HCT116 (cell line): ENCODE measurements around the gene MBD3L3.

Experiments used
- JUND ChIP-seq: IDR thresholded peaks from 2 replicates; pipeline ENCODE4 v1.6.1; 2012
- TCF7L2 ChIP-seq: IDR thresholded peaks from 2 replicates; pipeline ENCODE4 v1.7.0; 2011; ENCODE audit warnings: borderline replicate concordance, inconsistent platforms; ENCODE audit not compliant: insufficient read depth, insufficient read length; ENCODE audit errors: extremely low read depth
- YY1 ChIP-seq: IDR thresholded peaks from 2 replicates; pipeline ENCODE4 v1.6.1; 2011; ENCODE audit warnings: low read length, low read depth, moderate library complexity, mild to moderate bottlenecking; ENCODE audit not compliant: insufficient replicate concordance; ENCODE audit errors: extremely low read depth
- TF ChIP-seq, protein P1 (sequence below), 3 experiments: fragments of 200-600 bp in 1 of 3; sonication (generic) in 1 of 3; IDR thresholded peaks in 2 of 3; conservative IDR thresholded peaks in 1 of 3; 2 replicates each; pipeline ENCODE4 v1.5.1; 2012 to 2017; ENCODE audit warnings: low read depth in 2 of 3, low read length in 2 of 3, antibody characterized with exemption in 1 of 3, borderline replicate concordance in 1 of 3, control low read depth in 1 of 3, mild to moderate bottlenecking in 1 of 3, mixed read lengths in 1 of 3, mixed run types in 1 of 3, moderate library complexity in 1 of 3; ENCODE audit not compliant: insufficient read depth in 1 of 3

DNA sequence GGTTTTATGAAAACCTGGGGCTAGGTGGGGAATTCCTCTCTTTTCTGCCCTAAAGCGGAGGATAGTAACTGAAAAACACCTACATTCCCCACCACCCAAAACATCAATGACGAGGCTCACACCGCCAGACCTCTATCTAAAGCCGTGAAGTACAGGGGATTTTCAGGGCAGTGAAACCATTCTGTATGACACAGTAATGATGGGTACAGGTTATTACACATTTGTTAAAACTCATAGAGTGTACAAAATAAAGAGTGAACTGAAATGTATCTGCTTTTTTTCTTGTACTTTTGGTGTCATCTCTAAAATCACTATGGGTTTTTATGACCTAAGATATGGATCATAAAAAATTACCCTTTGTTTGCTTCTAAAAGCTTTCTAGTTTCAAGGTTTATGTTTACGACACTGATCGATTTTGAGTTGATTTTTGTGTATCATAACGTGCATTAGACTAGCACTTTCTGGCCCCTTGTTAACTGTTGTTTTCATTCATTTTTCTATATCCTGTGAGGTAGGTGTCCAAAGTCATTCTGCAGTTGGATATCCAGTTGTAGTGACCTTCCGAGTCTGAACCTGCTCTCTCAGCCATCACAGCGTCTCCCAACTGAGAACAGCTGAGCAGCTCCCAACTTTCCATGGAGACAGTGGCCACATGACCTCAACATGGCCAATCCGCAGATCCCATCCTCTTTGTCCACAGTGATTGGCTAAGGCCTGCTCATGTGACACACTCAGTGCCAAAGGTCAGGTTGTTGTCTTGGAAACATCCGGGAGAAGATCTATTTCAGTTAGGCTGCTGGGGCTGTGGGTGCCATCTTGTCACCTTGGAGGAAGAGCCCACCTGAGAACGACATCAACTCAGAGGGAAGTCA lies 47.5 kb downstream of the MBD3L3 start:
- TF ChIP-seq, protein P1, sequence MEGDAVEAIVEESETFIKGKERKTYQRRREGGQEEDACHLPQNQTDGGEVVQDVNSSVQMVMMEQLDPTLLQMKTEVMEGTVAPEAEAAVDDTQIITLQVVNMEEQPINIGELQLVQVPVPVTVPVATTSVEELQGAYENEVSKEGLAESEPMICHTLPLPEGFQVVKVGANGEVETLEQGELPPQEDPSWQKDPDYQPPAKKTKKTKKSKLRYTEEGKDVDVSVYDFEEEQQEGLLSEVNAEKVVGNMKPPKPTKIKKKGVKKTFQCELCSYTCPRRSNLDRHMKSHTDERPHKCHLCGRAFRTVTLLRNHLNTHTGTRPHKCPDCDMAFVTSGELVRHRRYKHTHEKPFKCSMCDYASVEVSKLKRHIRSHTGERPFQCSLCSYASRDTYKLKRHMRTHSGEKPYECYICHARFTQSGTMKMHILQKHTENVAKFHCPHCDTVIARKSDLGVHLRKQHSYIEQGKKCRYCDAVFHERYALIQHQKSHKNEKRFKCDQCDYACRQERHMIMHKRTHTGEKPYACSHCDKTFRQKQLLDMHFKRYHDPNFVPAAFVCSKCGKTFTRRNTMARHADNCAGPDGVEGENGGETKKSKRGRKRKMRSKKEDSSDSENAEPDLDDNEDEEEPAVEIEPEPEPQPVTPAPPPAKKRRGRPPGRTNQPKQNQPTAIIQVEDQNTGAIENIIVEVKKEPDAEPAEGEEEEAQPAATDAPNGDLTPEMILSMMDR (IDR thresholded peaks at IDR 0.05 in 2 of 3, conservative IDR thresholded peaks at IDR 0.05 in 1 of 3; ENCODE audit: borderline replicate concordance in 1 of 3, insufficient read depth in 1 of 3, low read depth in 2 of 3, low read length in 2 of 3): no peak
- no peak for TF ChIP-seq YY1
- no peak for TF ChIP-seq TCF7L2
- TF ChIP-seq JUND: no peak
